Suppressor macrophage treated with lipopolysaccharide for 4 hours (primary cell): ENCODE measurements around the gene CASD1.

Experiments
- DNase-seq: peaks from one replicate; pipeline ENCODE4 v3.0.0-alpha.2; 2020

Gene CASD1

GRCh38 chr7:94590526-94591162 lies 81.0 kb downstream of the CASD1 start:
- no peak for DNase-seq

DNA sequence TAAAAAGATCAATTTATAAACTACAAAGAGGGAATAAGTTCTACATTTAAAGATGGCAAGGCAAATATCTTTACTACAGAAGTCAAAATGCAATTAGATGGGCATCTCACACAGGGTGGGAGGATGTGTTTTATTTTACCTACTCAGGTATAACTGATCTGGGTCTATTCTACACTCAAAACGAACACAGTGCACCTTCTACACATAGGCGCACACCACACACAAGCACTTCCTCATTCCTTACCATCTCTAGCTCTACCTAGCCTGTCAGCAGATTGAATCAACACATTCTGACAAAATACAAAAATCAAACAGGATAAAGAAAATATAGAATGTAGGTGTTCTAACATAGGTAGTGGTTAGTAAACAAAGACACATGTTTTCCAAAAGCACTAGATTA lies 81.6 kb downstream of the CASD1 start:
- no peak for DNase-seq

- DNase-seq = no peak
Measured at GRCh38 chr7:94594882-94595281, 85.3 kb downstream of the CASD1 start.

GRCh38 chr7:94595717-94596116 lies 86.1 kb downstream of the CASD1 start:
- no peak for DNase-seq

DNA sequence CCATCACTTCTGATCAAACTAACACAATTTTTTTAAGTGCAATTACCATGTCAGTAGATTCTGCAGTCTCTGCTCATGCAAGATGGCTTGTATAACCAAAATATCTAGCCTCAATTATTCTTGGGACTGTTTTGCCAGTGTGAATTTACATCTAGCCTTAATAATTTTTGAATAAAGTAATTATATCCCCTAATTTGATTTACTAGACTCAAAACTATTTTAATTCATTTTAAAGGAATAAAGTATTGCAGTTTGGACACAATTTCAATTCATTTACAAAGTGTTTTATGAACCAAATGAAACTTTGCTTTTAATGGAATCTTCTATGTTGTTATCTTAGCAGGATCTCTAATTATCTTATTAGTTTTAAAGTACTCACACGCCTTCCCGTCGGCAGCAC lies 90.7 kb downstream of the CASD1 start:
- no peak for DNase-seq

DNA sequence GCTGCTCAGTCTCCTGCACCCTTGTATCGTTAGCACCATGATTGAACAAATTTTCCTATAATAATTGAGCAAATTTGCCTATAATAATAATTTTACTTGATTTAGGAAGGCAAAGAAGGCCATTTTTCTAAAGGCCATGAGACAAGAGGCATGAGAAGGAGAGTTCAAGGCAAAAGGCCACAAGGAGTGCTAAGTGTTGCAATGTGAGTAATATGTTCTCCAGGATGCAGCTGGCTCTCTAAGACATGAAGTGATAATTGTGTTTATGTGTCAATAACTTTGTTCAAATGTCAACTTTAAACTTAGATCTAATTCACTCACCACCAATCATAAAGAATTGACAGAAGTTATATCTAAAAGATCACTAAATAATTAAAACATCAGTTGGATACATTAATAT lies 92.6 kb downstream of the CASD1 start:
- DNase-seq = no peak

DNA sequence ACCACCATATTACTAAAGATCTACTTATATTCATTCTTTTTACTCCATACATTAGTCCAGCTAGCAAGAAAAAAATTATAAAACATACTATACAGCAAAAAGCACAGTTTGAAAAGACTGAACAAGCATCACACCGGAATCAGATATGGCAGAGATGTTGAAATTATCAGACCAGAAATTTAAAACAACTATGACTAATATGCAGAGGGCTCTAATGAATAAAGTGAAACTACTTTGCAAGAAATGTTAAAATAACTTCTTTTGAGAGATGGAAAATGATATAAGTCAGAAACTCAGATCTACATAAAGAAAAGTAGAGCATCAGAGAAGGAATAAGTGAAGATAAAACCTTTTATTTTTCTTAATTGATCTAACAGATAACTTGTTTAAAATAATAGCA lies 95.4 kb downstream of the CASD1 start:
- DNase-seq = no peak
